GM12892 (cell line): ENCODE data around the gene JDP2.

Experiments used
- POLR2A ChIP-seq: IDR thresholded peaks from 2 replicates; pipeline ENCODE4 v1.6.1; 2011; ENCODE audit warnings: low read depth, low read length, control low read depth
- POLR2AphosphoS5 ChIP-seq: IDR thresholded peaks from 2 replicates; pipeline ENCODE4 v1.6.1; 2011; ENCODE audit warnings: low read depth, low read length, control low read depth
- TAF1 ChIP-seq: IDR thresholded peaks from 2 replicates; pipeline ENCODE4 v1.6.1; 2011; ENCODE audit warnings: low read depth, mild to moderate bottlenecking, control low read depth, low read length, borderline replicate concordance

DNA sequence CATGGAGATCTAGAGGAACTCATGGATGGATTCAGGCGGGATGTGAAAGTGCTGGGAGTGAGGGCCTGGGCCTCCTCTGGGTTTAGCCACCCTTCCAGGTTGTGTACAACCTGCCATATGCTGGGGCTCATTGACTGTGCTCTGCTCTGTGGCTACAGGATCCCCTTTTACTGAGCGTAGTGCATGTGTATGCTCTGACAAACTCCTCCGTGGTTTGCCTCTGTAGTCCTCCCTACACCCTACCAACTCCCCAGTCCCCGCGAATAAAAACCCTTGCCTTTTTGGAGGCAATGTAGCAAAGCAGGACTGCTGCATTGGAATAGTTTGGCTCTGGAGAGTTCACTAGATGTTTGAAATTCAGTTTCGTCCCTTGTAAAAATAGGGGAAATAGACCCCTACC lies 17.4 kb downstream of the JDP2 start:
- TF ChIP-seq POLR2A (no peak), POLR2AphosphoS5 (no peak), TAF1 (no peak)
